OCI-LY7 (cell line): ENCODE measurements around the gene FBF1.

Experiments used
- CTCF ChIP-seq: fragments of 200-600 bp; sonication (generic); conservative IDR thresholded peaks from 2 replicates; pipeline ENCODE4 v1.5.1; 2014; ENCODE audit warnings: mild to moderate bottlenecking, antibody characterized with exemption, low read length, moderate library complexity, mixed read lengths
- EZH2phosphoT487 ChIP-seq: fragments of 200-600 bp; sonication (generic); IDR thresholded peaks from 2 replicates; pipeline ENCODE4 v1.6.1; 2018; ENCODE audit warnings: low read depth, borderline replicate concordance, mild to moderate bottlenecking, mixed run types, antibody characterized with exemption, low read length, moderate library complexity, mixed read lengths

GRCh38 chr17:75978938-75979704 is 38.3 kb upstream of the FBF1 start, which contains the start of the genes ACOX1 and TEN1:
- TF ChIP-seq CTCF (peak; percentile 66), EZH2phosphoT487 (no peak)
